HepG2 (cell line): Measurements from ENCODE around the gene NUDT13. TPM values are rescaled to one million over a fixed set of nuclear protein-coding genes. Genes with fewer than 3 reads are reported as not detected.
A peak's percentile ranks its signal among the peaks of the same experiment; 100 is the strongest.

Experiments
- ARNT ChIP-seq: fragments of 450-650 bp; IDR thresholded peaks from 2 replicates; pipeline ENCODE4 v1.6.1; 2017
- CREB1 ChIP-seq, 2 experiments: fragments of 450-650 bp in 1 of 2; IDR thresholded peaks; 2 replicates each; pipeline ENCODE4 v1.6.1; 2016 to 2017; ENCODE audit warnings: control low read depth in 1 of 2, mild to moderate bottlenecking in 1 of 2, missing compliant biosample characterization in 1 of 2, missing genetic modification characterization in 1 of 2
- CREM ChIP-seq, 2 experiments: sonication (generic) in 1 of 2; formaldehyde crosslinking in 1 of 2; IDR thresholded peaks; 2 replicates each; pipeline versions ENCODE4 v1.4.0 to v1.6.1; 2016 to 2020; ENCODE audit warnings: antibody characterized with exemption in 1 of 2, mild to moderate bottlenecking in 1 of 2, missing genetic modification reagents in 1 of 2
- FOXO1 ChIP-seq: sonication (generic); formaldehyde crosslinking; IDR thresholded peaks from 2 replicates; pipeline ENCODE4 v1.4.0; 2020; ENCODE audit warnings: missing genetic modification reagents
- HOXA5 ChIP-seq: sonication (generic); formaldehyde crosslinking; IDR thresholded peaks from 2 replicates; pipeline ENCODE4 v1.4.0; 2020; ENCODE audit warnings: missing genetic modification reagents
- IRX3 ChIP-seq: sonication (generic); formaldehyde crosslinking; IDR thresholded peaks from 2 replicates; pipeline ENCODE4 v1.8.1; 2023; ENCODE audit warnings: mild to moderate bottlenecking, low read depth, missing genetic modification reagents, borderline replicate concordance
- MAFK ChIP-seq, 2 experiments: IDR thresholded peaks in 1 of 2; conservative IDR thresholded peaks in 1 of 2; 2 replicates each; pipeline ENCODE4 v1.6.1; 2011; ENCODE audit warnings: improper control_type of control experiment in 2 of 2, low read length in 2 of 2
- MED1 ChIP-seq: sonication (generic); formaldehyde crosslinking; IDR thresholded peaks from 2 replicates; pipeline ENCODE4 v1.4.0; 2020; ENCODE audit warnings: missing genetic modification reagents
- MIER3 ChIP-seq: IDR thresholded peaks from 2 replicates; pipeline ENCODE4 v1.6.1; 2016; ENCODE audit warnings: missing compliant biosample characterization, borderline replicate concordance
- NFE2 ChIP-seq: sonication (generic); formaldehyde crosslinking; IDR thresholded peaks from 2 replicates; pipeline ENCODE4 v1.4.0; 2020; ENCODE audit warnings: missing genetic modification reagents
- NPAS2 ChIP-seq: sonication (generic); formaldehyde crosslinking; IDR thresholded peaks from 2 replicates; pipeline ENCODE4 v1.8.0; 2022; ENCODE audit warnings: mild to moderate bottlenecking, missing genetic modification reagents, borderline replicate concordance
- TCF7 ChIP-seq: sonication (generic); IDR thresholded peaks from 2 replicates; pipeline ENCODE4 v1.6.1; 2016; ENCODE audit warnings: antibody characterized with exemption, low read depth
- ZSCAN9 ChIP-seq: IDR thresholded peaks from 2 replicates; pipeline ENCODE4 v1.6.1; 2016; ENCODE audit warnings: borderline replicate concordance
- polyA plus RNA-seq, 8 experiments: library from polyadenylated mRNA; depleted of rRNA in 3 of 8; stranded (reverse) in 7 of 8; unstranded in 1 of 8; fragments of >200 nt; fragmentation: Illumina TruSeq in 4 of 8; extraction: Trizol in 4 of 8; gene quantifications; 2 replicates each; pipeline versions ENCODE4 v1.2.1 to v1.2.3, GENCODE V29; 2011 to 2016; ENCODE audit warnings: low read depth in 4 of 8, missing spikeins in 1 of 8, mixed read lengths in 1 of 8; ENCODE audit not compliant: insufficient read depth in 1 of 8
- total RNA-seq, 5 experiments: library from RNA; depleted of rRNA; stranded (reverse); fragments of >200 nt; fragmentation: Illumina TruSeq; extraction: Trizol; gene quantifications; 2 replicates each; pipeline ENCODE4 v1.2.3, GENCODE V29; 2016; ENCODE audit warnings: low read depth in 1 of 5
- TF ChIP-seq, protein P1 (sequence below): IDR thresholded peaks from 2 replicates; pipeline ENCODE4 v1.4.0; 2020; ENCODE audit warnings: mild to moderate bottlenecking, missing genetic modification reagents
- TF ChIP-seq, protein P2 (sequence below): IDR thresholded peaks from 2 replicates; pipeline ENCODE4 v1.6.1; 2016; ENCODE audit warnings: low read depth
- TF ChIP-seq, protein P3 (sequence below): sonication (generic); formaldehyde crosslinking; IDR thresholded peaks from 2 replicates; pipeline ENCODE4 v1.8.0; 2022; ENCODE audit warnings: mild to moderate bottlenecking, missing genetic modification reagents, moderate library complexity
- TF ChIP-seq, protein P4 (sequence below): sonication (generic); formaldehyde crosslinking; IDR thresholded peaks from 2 replicates; pipeline ENCODE4 v1.4.0; 2020; ENCODE audit warnings: missing genetic modification reagents, borderline replicate concordance
- TF ChIP-seq, protein P5 (sequence below): IDR thresholded peaks from 2 replicates; pipeline ENCODE4 v1.6.1; 2016; ENCODE audit warnings: missing genetic modification reagents, missing compliant biosample characterization
- TF ChIP-seq, protein P6 (sequence below): IDR thresholded peaks from 2 replicates; pipeline ENCODE4 v1.6.1; 2012; ENCODE audit warnings: low read depth, low read length, improper control_type of control experiment

The NUDT13 gene
- total and polyA plus RNA-seq, 2 of the 13 experiments (the other 11 are each of a cell fraction or from before 2014, with no cell fraction given): 4.2 to 6.5 TPM

DNA sequence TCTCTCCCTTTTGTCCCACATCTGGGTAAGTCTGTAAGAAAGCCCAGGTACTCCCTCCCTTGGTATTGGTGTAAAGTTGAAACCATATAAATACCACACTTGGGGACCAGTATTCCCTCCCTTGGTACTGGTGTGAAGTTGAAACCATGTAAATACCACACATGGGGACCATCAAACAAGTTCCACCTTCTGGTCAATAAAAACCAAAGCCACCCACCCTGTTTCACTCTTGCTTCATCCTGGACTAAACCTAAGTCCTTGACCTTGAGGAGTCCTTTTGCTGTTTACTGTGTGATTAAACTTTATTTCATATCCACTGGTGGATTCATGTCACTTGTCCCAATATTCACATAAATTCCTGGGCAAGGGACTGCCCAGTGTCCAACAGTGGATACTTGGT, 22.0 kb upstream of the NUDT13 start (continued):
- TF ChIP-seq, protein P1, sequence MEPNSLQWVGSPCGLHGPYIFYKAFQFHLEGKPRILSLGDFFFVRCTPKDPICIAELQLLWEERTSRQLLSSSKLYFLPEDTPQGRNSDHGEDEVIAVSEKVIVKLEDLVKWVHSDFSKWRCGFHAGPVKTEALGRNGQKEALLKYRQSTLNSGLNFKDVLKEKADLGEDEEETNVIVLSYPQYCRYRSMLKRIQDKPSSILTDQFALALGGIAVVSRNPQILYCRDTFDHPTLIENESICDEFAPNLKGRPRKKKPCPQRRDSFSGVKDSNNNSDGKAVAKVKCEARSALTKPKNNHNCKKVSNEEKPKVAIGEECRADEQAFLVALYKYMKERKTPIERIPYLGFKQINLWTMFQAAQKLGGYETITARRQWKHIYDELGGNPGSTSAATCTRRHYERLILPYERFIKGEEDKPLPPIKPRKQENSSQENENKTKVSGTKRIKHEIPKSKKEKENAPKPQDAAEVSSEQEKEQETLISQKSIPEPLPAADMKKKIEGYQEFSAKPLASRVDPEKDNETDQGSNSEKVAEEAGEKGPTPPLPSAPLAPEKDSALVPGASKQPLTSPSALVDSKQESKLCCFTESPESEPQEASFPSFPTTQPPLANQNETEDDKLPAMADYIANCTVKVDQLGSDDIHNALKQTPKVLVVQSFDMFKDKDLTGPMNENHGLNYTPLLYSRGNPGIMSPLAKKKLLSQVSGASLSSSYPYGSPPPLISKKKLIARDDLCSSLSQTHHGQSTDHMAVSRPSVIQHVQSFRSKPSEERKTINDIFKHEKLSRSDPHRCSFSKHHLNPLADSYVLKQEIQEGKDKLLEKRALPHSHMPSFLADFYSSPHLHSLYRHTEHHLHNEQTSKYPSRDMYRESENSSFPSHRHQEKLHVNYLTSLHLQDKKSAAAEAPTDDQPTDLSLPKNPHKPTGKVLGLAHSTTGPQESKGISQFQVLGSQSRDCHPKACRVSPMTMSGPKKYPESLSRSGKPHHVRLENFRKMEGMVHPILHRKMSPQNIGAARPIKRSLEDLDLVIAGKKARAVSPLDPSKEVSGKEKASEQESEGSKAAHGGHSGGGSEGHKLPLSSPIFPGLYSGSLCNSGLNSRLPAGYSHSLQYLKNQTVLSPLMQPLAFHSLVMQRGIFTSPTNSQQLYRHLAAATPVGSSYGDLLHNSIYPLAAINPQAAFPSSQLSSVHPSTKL (CRISPR knock-in tag): peak; percentile 84
- TF ChIP-seq FOXO1: peak; percentile 55; the same call in 1 of the 2 replicates
- peak; percentile 56 for TF ChIP-seq MED1
- no peak for TF ChIP-seq MAFK (conservative IDR thresholded peaks at IDR 0.05 in 1 of 2, IDR thresholded peaks at IDR 0.05 in 1 of 2; ENCODE audit: low read length in 2 of 2)
- no peak for TF ChIP-seq IRX3 (CRISPR knock-in tag)
- no peak for TF ChIP-seq ZSCAN9 (CRISPR knock-in tag)
- TF ChIP-seq NFE2 (CRISPR knock-in tag): no peak
- no peak for TF ChIP-seq HOXA5
- TF ChIP-seq, protein P2, sequence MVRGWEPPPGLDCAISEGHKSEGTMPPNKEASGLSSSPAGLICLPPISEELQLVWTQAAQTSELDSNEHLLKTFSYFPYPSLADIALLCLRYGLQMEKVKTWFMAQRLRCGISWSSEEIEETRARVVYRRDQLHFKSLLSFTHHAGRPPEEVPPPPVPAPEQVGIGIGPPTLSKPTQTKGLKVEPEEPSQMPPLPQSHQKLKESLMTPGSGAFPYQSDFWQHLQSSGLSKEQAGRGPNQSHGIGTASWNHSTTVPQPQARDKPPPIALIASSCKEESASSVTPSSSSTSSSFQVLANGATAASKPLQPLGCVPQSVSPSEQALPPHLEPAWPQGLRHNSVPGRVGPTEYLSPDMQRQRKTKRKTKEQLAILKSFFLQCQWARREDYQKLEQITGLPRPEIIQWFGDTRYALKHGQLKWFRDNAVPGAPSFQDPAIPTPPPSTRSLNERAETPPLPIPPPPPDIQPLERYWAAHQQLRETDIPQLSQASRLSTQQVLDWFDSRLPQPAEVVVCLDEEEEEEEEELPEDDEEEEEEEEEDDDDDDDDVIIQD (CRISPR knock-in tag): no peak
- peak; percentile 65 for TF ChIP-seq TCF7
- no peak for TF ChIP-seq ARNT
- TF ChIP-seq CREB1 (IDR thresholded peaks at IDR 0.05): no peak
- no peak for TF ChIP-seq CREB1 (CRISPR knock-in tag; IDR thresholded peaks at IDR 0.05)
- no peak for TF ChIP-seq NPAS2 (CRISPR knock-in tag)
- TF ChIP-seq, protein P3, sequence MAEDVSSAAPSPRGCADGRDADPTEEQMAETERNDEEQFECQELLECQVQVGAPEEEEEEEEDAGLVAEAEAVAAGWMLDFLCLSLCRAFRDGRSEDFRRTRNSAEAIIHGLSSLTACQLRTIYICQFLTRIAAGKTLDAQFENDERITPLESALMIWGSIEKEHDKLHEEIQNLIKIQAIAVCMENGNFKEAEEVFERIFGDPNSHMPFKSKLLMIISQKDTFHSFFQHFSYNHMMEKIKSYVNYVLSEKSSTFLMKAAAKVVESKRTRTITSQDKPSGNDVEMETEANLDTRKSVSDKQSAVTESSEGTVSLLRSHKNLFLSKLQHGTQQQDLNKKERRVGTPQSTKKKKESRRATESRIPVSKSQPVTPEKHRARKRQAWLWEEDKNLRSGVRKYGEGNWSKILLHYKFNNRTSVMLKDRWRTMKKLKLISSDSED (CRISPR knock-in tag): no peak
- peak; percentile 34; the same call in 1 of the 2 replicates for TF ChIP-seq CREM (IDR thresholded peaks at IDR 0.05)
- no peak for TF ChIP-seq CREM (CRISPR knock-in tag; IDR thresholded peaks at IDR 0.05)
- TF ChIP-seq, protein P4, sequence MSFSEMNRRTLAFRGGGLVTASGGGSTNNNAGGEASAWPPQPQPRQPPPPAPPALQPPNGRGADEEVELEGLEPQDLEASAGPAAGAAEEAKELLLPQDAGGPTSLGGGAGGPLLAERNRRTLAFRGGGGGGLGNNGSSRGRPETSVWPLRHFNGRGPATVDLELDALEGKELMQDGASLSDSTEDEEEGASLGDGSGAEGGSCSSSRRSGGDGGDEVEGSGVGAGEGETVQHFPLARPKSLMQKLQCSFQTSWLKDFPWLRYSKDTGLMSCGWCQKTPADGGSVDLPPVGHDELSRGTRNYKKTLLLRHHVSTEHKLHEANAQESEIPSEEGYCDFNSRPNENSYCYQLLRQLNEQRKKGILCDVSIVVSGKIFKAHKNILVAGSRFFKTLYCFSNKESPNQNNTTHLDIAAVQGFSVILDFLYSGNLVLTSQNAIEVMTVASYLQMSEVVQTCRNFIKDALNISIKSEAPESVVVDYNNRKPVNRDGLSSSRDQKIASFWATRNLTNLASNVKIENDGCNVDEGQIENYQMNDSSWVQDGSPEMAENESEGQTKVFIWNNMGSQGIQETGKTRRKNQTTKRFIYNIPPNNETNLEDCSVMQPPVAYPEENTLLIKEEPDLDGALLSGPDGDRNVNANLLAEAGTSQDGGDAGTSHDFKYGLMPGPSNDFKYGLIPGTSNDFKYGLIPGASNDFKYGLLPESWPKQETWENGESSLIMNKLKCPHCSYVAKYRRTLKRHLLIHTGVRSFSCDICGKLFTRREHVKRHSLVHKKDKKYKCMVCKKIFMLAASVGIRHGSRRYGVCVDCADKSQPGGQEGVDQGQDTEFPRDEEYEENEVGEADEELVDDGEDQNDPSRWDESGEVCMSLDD (CRISPR knock-in tag): no peak
- TF ChIP-seq, protein P5, sequence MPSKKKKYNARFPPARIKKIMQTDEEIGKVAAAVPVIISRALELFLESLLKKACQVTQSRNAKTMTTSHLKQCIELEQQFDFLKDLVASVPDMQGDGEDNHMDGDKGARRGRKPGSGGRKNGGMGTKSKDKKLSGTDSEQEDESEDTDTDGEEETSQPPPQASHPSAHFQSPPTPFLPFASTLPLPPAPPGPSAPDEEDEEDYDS: no peak
- TF ChIP-seq, protein P6, sequence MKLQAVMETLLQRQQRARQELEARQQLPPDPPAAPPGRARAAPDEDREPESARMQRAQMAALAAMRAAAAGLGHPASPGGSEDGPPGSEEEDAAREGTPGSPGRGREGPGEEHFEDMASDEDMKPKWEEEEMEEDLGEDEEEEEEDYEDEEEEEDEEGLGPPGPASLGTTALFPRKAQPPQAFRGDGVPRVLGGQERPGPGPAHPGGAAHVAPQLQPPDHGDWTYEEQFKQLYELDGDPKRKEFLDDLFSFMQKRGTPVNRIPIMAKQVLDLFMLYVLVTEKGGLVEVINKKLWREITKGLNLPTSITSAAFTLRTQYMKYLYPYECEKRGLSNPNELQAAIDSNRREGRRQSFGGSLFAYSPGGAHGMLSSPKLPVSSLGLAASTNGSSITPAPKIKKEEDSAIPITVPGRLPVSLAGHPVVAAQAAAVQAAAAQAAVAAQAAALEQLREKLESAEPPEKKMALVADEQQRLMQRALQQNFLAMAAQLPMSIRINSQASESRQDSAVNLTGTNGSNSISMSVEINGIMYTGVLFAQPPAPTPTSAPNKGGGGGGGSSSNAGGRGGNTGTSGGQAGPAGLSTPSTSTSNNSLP: 0 out of 2 replicates have a peak, but pooled peaks have one; percentile 46
- peak; percentile 79; the same call in 1 of the 2 replicates for TF ChIP-seq MIER3 (CRISPR knock-in tag)
